GM21360 (cell line): ENCODE measurements around the gene PSMD1.

Experiments used
- ATAC-seq: cut with Tn5 transposase; IDR thresholded peaks from one replicate; pipeline ENCODE4 v1.9.1; 2021; ENCODE audit warnings: mild to moderate bottlenecking, moderate library complexity; ENCODE audit not compliant: unreplicated experiment

The PSMD1 gene

DNA sequence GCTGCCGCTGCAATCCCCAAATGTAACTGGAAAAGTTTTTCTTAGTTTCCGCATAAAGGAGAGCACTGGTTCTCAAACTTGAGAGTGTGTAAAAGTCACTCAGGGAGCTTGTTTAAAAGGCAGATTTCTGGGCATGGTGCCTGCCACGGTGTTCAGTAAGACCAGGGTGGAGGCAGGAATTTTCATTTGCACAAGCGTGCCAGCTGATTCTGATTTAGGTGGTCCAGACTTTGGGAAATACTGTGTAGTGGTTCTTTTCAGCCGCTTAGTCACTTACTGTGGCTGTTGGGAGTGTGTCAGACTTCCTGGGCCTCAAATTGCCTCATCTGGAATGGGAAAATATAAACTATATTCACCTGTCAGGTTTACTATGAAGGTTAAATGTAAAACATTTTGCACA, 142.6 kb downstream of the PSMD1 start:
- no peak for ATAC-seq

- ATAC-seq: no peak
These were observed 144.3 kb downstream of the PSMD1 start for GRCh38 chr2:231200805-231201474.

DNA sequence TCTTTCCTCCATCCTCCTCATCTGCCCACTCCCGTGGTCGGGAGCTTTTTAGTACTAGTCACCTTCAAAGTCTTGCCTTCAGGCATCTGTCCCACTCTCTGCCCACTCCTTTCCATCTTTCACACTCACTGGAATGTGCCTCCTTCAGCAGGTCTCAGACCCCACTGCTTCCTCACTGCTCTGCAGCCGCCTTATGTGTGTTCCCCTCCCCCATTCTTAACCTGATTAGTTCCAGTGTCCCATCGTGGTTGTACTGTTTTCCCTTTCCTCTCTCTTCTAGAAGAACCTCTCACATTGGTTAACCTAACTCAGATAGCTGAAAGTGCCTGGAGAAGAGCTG, 144.8 kb downstream of the PSMD1 start:
- no peak for ATAC-seq

- ATAC-seq: no peak
These were observed 146.4 kb downstream of the PSMD1 start for GRCh38 chr2:231203087-231203486.

- ATAC-seq: no peak
These were observed 147.5 kb downstream of the PSMD1 start for GRCh38 chr2:231204146-231204545.

- ATAC-seq: no peak
These were observed 147.9 kb downstream of the PSMD1 start for GRCh38 chr2:231204581-231204980.

DNA sequence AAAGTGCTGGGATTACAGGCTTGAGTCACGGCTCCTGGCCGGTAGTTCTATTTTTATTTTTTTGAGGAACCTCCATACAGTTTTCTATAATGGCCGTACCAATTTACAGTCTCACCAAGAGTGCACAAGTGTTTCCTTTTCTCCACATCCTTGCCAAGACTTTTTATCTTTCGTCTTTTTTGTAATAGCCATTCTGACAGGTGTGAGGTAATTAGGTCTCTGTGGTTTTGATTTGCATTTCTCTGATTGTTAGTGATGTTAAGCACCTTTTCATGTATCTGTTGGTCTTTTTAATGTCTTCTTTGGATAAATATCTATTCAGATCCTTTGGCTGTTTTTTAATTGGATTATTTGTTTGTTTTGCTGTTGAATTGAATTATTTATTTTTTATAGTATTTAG, 151.1 kb downstream of the PSMD1 start:
- no peak for ATAC-seq

DNA sequence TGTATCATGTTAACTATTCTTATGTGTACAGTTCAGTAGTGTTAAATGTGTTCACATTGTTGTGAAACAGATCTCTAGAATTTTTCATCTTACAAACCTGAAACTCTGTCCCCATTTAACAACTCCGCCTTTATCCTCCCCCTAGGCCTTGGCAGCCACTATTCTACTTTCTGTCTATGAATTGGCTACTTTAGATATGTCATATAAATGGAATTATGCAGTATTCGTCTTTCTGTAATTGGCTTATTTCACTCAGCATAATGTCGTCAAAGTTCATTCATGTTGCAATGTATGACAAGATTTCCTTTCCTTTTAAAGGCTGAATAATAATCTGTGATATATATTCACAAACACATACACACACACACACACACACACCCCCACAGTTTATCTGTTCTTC, 154.1 kb downstream of the PSMD1 start:
- no peak for ATAC-seq

DNA sequence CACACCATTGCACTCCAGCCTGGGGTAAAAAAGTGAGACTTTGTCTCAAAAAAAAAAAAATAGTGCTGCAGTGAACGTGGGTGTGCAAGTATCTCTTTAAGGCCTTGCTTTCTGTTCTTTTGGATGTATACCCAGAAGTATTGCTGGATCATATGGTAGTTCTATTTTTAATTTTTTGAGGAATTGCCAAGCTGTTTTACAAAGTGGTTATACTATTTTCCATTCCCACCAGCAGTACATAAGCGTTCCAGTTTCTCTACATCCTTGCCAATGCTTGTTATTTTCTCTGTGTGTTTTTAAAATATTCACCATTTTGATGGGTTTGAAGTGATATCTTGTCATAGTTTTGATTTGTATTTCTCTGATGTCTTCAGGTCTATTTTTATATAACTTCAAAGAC, 154.8 kb downstream of the PSMD1 start:
- ATAC-seq: no peak

GRCh38 chr2:231212329-231212845, 155.7 kb downstream of the PSMD1 start:
- ATAC-seq: no peak

DNA sequence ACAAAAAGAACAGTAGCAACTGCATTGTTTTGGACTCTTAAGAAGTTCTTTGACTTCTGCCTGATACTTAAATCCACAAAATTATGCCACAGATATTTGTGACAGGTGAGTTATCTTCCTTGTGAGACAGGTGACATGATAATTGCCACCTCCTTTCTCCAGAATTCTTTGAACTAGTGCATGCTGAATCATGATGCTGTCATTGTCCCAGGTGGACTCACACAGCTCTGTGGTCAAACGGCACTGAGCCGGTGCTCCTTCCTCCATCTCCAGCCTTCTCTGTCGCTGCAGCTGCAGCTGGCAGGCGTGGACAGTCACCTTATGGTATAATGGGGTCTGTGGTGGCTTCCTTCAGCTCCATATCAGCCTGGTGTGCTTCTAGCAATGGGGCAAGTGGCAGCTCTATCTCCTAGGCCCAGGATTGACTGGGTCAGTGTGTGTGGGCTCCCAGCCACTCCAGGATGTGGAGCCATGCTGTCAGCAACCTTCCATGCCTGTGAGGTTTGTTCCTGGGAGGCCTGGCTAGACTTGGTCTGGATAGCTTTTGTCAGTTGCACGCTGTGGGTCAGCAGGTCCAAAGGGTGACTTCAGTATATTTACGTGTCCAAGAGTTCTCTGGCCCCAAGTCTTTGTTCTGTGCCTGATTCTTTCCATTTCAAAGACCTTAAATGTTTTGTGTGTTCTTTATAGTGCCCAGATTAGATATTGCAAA, 157.4 kb downstream of the PSMD1 start:
- ATAC-seq: no peak

GRCh38 chr2:231218366-231218765, 161.7 kb downstream of the PSMD1 start:
- no peak for ATAC-seq

GRCh38 chr2:231219289-231219688, 162.6 kb downstream of the PSMD1 start:
- no peak for ATAC-seq

DNA sequence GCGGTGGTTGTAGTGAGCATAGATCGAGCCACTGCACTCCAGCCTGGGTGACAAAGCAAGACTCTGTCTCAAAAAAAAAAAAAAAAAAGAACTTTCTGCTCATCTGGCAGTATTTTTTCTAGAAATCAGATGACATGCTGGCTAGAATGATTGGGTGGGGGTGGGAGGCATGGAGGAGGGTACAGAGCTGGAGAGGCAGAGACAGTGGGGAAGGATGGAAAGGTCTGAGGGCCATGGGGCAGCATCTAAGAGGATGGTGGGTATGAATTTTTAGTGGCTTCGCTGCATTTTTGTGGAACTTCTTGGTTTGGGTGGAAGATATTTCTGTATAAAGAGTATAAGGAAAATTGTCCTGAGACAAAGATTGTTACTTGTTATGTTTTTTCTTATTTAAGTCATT, 165.1 kb downstream of the PSMD1 start:
- no peak for ATAC-seq
